ENCODE results near the gene SPECC1. TPM values are rescaled to one million over a fixed set of nuclear protein-coding genes. Genes with fewer than 3 reads are reported as not detected.
"Not testable (repeated sequence)": the region's sequence is repeated elsewhere in the genome, so short reads cannot be mapped to it uniquely, and the experiment has no call there.

SPECC1 gene
- polyA plus RNA-seq, 4 donors = 12.9 to 15.1 (median 14.5) TPM

- no peak for DNase-seq (ENCODE audit: low read depth in 4 of 4, low spot score in 3 of 4)
Measured at GRCh38 chr17:20284570-20285295, 275.6 kb downstream of the SPECC1 start.

- DNase-seq (ENCODE audit: low read depth in 4 of 4, low spot score in 3 of 4) = no peak
Measured at GRCh38 chr17:20289984-20290383, 280.8 kb downstream of the SPECC1 start.

GRCh38 chr17:20291853-20292252 is 282.7 kb downstream of the SPECC1 start:
- no peak for DNase-seq (ENCODE audit: low read depth in 4 of 4, low spot score in 3 of 4)

GRCh38 chr17:20293501-20293900 is 284.3 kb downstream of the SPECC1 start:
- DNase-seq (ENCODE audit: low read depth in 4 of 4, low spot score in 3 of 4) = no peak

GRCh38 chr17:20294120-20294519 is 285.0 kb downstream of the SPECC1 start:
- DNase-seq (ENCODE audit: low read depth in 4 of 4, low spot score in 3 of 4) = no peak

- DNase-seq (ENCODE audit: low read depth in 4 of 4, low spot score in 3 of 4) = no peak
Measured at GRCh38 chr17:20299013-20299412, 289.9 kb downstream of the SPECC1 start.

- no peak for DNase-seq (ENCODE audit: low read depth in 4 of 4, low spot score in 3 of 4)
Measured at GRCh38 chr17:20300436-20300934, 291.3 kb downstream of the SPECC1 start.

GRCh38 chr17:20302246-20302917 is 293.2 kb downstream of the SPECC1 start:
- DNase-seq (ENCODE audit: low read depth in 4 of 4, low spot score in 3 of 4) = peak in 1 of 4 donors; percentile 12

GRCh38 chr17:20304961-20305360 is 295.8 kb downstream of the SPECC1 start:
- DNase-seq (ENCODE audit: low read depth in 4 of 4, low spot score in 3 of 4) = no peak

- DNase-seq (ENCODE audit: low read depth in 4 of 4, low spot score in 3 of 4) = no peak
Measured at GRCh38 chr17:20306924-20307323, 297.8 kb downstream of the SPECC1 start.

- no peak for DNase-seq (ENCODE audit: low read depth in 4 of 4, low spot score in 3 of 4)
Measured at GRCh38 chr17:20307326-20307910, 298.3 kb downstream of the SPECC1 start.

GRCh38 chr17:20310481-20310880 is 301.3 kb downstream of the SPECC1 start:
- no peak for DNase-seq (ENCODE audit: low read depth in 4 of 4, low spot score in 3 of 4)

- no peak for DNase-seq (ENCODE audit: low read depth in 4 of 4, low spot score in 3 of 4)
Measured at GRCh38 chr17:20313306-20313705, 304.1 kb downstream of the SPECC1 start.

- DNase-seq (ENCODE audit: low read depth in 4 of 4, low spot score in 3 of 4) = no peak
Measured at GRCh38 chr17:20313891-20314290, 304.7 kb downstream of the SPECC1 start.

GRCh38 chr17:20314834-20315233 is 305.7 kb downstream of the SPECC1 start:
- no peak for DNase-seq (ENCODE audit: low read depth in 4 of 4, low spot score in 3 of 4)

GRCh38 chr17:20315311-20315710 is 306.2 kb downstream of the SPECC1 start:
- DNase-seq (ENCODE audit: low read depth in 4 of 4, low spot score in 3 of 4) = no peak

- DNase-seq (ENCODE audit: low read depth in 4 of 4, low spot score in 3 of 4) = no peak
Measured at GRCh38 chr17:20315821-20316220, 306.7 kb downstream of the SPECC1 start.

- DNase-seq (ENCODE audit: low read depth in 4 of 4, low spot score in 3 of 4) = peak; percentile 31 to 58 (median 40)
Measured at GRCh38 chr17:20320535-20321229, 311.5 kb downstream of the SPECC1 start.

- not testable (repeated sequence) for DNase-seq (ENCODE audit: low read depth in 4 of 4, low spot score in 3 of 4)
Measured at GRCh38 chr17:20321357-20321756, 312.2 kb downstream of the SPECC1 start.

- not testable (repeated sequence) for DNase-seq (ENCODE audit: low read depth in 4 of 4, low spot score in 3 of 4)
Measured at GRCh38 chr17:20327739-20328138, 318.6 kb downstream of the SPECC1 start.

- not testable (repeated sequence) for DNase-seq (ENCODE audit: low read depth in 4 of 4, low spot score in 3 of 4)
Measured at GRCh38 chr17:20351405-20351804, 342.2 kb downstream of the SPECC1 start.

All from right renal pelvis (tissue), 4 donors.